GM12801 (cell line): ENCODE results near the gene SLC17A6.

Source experiments
- TF ChIP-seq, protein P1 (sequence below): IDR thresholded peaks from one replicate; pipeline ENCODE4 v1.5.1; 2011; ENCODE audit warnings: control low read depth; ENCODE audit not compliant: insufficient read length; ENCODE audit errors: extremely low read depth

The SLC17A6 gene

DNA sequence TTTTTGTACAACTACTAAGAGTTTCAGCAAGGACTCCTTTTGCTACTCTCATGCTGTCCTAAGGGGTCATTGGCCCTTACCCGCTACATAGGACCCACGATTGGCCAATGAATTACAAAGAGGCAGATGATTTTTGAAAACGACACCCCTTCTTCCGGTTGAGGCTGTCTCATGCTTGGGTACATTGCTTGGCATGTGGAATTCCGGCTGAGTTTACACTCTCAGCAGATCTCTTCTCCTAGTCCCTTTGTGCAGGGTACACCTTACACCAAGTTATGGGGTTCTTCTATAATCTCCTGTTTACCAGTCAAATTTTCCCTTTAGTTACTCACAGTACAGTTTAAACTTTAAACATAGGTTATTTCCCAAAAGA is 52.1 kb downstream of the SLC17A6 start:
- TF ChIP-seq, protein P1, sequence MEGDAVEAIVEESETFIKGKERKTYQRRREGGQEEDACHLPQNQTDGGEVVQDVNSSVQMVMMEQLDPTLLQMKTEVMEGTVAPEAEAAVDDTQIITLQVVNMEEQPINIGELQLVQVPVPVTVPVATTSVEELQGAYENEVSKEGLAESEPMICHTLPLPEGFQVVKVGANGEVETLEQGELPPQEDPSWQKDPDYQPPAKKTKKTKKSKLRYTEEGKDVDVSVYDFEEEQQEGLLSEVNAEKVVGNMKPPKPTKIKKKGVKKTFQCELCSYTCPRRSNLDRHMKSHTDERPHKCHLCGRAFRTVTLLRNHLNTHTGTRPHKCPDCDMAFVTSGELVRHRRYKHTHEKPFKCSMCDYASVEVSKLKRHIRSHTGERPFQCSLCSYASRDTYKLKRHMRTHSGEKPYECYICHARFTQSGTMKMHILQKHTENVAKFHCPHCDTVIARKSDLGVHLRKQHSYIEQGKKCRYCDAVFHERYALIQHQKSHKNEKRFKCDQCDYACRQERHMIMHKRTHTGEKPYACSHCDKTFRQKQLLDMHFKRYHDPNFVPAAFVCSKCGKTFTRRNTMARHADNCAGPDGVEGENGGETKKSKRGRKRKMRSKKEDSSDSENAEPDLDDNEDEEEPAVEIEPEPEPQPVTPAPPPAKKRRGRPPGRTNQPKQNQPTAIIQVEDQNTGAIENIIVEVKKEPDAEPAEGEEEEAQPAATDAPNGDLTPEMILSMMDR = no peak

DNA sequence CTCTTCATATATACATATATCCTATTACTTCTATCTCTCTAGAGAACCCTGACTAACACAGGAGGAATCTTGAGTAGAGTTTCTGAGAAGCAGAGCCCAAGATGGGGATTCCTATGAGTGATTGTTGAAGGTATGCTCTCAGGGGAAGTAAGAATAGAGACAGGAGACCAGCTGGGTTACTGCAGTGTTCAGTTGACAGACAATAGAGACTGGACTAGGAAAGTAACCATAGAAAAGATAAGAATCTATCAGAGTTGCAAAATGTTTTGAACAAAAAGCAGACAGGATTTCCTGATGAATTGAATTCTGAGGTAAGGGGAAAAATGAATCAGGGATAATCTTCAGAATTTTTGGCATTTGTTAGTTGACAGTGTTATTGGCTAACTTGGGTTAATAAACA is 54.4 kb downstream of the SLC17A6 start:
- TF ChIP-seq, protein P1 = no peak

DNA sequence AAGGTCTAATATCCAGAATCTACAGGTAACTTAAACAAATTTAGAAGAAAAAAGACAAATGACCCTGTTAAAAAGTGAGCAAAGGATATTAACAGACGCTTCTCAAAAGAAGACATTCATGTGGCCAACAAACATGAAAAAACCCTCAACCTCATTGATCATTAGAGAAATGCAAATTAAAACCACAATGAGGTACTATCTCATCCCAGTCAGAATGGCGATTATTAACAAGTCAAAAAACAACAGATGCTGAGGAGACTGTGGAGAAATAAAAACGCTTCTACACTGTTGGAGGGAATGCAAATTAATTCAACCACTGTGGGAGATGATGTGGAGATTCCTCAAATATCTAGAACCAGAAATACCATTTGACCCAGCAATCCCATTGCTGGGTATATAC is 67.2 kb downstream of the SLC17A6 start:
- TF ChIP-seq, protein P1 = no peak

DNA sequence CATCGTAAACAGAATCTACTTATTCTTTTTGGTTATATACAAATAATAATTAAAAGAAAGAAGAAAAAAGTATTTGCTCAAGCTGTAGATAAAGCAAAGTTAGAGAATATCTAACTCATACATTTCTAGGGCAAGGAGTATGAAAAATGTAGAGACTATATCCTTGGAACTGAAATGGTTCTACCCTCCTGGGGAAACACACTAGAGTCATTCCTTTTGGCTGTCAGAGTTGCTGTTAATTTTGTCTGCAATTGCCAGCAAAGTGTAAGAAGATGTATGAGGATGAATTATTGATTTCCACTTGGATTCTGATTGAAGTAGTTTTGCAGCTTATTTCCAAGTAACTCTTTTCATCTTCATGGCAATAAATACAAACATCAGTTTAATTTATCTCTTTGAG is 69.1 kb downstream of the SLC17A6 start:
- TF ChIP-seq, protein P1 = no peak

DNA sequence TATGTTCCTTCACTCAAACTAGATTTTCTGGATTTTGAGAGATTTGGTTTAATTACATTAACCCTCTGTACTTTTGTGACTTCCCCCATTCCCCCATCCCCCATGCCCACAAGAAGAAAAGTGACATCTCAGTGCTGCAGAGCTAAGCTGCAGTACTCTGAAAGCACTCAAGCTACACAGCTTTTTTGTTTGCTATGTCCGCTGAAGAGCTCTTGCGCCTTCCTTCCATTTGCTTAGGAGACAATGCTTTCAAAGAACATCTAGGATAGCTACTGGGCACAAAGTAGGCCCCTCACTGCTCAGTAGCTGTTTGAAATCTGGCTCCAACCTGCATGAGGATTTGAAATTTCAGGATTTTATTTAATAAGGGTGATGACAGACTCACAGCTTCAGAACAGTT is 69.7 kb downstream of the SLC17A6 start:
- TF ChIP-seq, protein P1 = no peak

DNA sequence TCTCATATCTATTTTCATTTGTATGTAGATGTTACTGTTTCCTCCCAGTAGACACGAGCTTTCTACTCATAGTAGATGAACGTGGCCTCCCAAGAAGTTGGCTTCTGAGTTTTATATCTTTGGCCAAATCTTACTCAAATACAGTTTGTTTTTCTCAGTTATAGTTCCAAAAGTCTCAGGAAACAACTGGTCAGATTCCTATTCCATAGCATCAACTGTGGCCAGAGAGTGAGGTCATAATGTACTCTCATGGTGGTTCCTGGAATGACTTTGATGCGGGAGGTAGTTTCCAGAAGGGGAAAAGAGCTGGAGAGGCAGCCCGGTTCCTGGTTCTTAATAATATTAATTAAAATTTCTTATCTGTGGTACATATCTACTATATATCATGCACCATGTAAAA is 77.3 kb downstream of the SLC17A6 start:
- TF ChIP-seq, protein P1 = no peak

DNA sequence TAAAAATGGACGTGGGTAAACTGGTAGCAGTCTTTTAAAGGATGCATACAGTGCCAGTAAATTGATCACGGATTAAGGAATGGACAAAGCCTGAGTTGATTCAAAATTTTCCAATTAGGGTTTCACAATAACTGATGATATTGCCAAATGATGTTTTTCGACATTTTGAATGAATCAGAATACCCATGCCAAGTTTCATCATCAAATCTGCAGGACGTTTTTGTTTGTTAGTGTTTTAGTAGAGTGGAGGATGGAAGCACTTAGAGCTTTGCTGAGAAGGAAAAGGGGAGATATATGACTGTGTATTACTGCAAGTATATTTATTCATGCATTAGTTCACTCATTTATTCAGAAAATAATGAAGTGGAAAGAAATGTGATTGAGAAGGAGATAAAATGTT is 78.3 kb downstream of the SLC17A6 start:
- TF ChIP-seq, protein P1 = no peak

DNA sequence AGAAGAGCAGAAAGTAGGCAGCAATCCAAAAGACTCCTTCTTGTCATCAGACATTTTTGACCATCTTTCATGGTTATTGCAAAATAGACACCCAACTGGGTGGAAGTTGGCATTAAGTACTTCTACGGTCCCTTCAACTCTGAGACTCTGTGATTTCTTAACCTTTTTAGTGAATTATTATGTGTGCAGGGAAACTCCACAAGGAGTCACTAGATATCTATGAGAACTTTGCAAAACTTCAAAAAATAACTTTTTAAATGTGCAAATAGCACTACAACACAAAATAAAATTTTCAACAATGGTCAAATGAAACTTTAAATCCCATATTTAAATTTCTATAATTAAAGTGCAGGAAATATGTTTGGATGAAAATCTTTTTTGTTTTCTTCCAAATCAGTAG is 88.7 kb downstream of the SLC17A6 start:
- TF ChIP-seq, protein P1 = no peak
